ENCODE data around the gene CDSN.

CDSN gene

DNA sequence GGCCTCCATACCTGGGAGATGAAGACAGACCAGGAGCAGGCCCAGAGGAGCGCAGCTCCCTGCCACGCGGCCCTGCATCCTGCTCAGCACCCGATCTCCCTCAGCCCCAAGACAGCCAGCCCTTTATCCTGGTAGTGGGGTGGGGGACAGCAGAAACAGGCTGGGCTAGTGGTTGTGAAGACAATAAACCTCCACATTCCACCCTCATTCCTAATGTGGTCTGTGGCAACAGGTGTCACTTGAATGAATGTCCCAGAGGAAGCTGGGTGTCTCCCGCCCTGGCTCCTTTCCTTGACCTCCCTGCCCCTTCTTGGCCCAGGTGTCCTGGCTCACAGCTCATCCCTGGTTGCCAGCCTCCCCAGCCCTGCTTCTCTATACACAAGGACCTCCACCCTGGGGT lies 7.8 kb downstream of the CDSN start, which contains the start of gene C6orf15:
TSS of gene C6orf15 (minus strand) at position 98 of the 400 bp plus-strand sequence. CDS start at position 78, 20 bp downstream.
- no peak for DNase-seq (ENCODE audit: low spot score)
- no peak for ATAC-seq (ENCODE audit: low read depth)
- H3K4me1 ChIP-seq (ENCODE audit: insufficient read depth, poor library complexity, severe bottlenecking) = peaks cover 16% of the 10 kb centered on the region
- TF ChIP-seq CTCF (IDR thresholded peaks at IDR 0.05; ENCODE audit: poor library complexity, severe bottlenecking) = no peak
- H3K4me3 ChIP-seq (ENCODE audit: severe bottlenecking) = no peak within 1 kb of the TSS
- no peaks in the 10 kb centered on the region; the same call in 1 of the 2 replicates for H3K36me3 ChIP-seq (ENCODE audit: low read depth)
- H3K27me3 ChIP-seq (ENCODE audit: insufficient read depth, poor library complexity, severe bottlenecking) = no peaks in the 10 kb centered on the region
- no peaks in the 10 kb centered on the region for H3K9me3 ChIP-seq (ENCODE audit: severe bottlenecking)
- H3K27ac ChIP-seq (ENCODE audit: poor library complexity, severe bottlenecking) = peak within 1 kb of the TSS; percentile 92

DNA sequence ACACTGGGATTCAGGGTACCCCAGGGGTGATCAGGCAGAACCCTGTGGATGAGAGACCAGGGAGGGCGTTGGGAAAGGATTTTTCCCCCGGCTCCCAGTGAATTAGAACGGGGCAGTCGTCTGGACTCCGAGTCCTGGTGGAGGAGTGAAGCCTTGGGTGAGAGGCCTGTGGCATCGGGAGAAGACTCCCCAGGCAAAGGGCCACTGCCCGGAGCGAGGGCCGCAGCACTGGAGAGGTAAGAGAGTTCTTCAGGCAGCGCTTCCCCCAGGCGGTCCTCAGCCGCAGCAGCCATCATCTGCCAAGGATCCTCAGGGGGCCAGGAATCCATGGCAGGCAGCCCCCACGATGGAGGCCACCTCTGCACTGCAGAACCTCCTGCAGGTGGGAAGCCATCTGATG lies 8.5 kb downstream of the CDSN start:
- Histone ChIP-seq H3K27ac (ENCODE audit: poor library complexity, severe bottlenecking) (no peak overlapping the region), H3K4me3 (ENCODE audit: severe bottlenecking) (no peak overlapping the region), H3K27me3 (ENCODE audit: insufficient read depth, poor library complexity, severe bottlenecking) (no peaks in the 10 kb centered on the region), H3K36me3 (ENCODE audit: low read depth) (no peaks in the 10 kb centered on the region; the same call in 1 of the 2 replicates), H3K4me1 (ENCODE audit: insufficient read depth, poor library complexity, severe bottlenecking) (peaks cover 16% of the 10 kb centered on the region), H3K9me3 (ENCODE audit: severe bottlenecking) (no peaks in the 10 kb centered on the region)
- no peak for ATAC-seq (ENCODE audit: low read depth)
- TF ChIP-seq CTCF (IDR thresholded peaks at IDR 0.05; ENCODE audit: poor library complexity, severe bottlenecking) = no peak
- no peak for DNase-seq (ENCODE audit: low spot score)

DNA sequence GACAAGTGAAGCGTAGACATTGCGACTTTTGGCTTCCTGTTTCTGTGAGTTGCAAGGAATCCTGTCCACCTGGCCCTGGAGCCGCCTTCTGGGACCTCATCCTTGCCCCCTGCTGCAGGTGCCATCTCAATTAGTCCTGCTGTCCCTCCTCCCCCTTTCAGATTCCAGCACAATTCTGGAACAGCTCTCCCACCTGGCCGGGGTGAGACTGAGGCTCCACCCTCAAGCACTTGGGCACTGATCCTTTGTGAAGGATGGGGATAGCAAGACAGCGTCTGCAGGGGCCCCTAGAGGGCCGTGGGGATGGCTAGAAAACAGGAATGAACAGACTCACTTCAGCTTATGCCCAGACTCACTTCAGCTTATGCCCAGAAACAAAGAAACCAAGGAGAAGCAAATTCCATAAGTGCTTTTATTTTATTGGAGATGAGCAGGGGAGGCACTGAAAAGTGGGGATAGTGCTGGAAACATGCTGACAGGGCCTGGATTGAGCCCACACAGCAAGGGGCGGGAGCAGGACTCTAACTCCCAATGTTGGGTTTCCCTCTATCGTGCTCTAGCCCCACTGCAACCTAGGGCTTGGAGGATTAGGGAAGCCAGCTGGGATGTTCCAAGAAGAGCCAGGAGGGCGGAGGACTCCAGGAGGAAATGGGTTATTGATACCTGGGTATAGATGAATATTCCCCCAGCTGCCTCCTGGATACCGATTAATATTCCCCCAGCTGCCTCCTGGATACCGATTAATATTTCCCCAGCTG lies 9.2 kb downstream of the CDSN start:
- Histone ChIP-seq H3K27me3 (ENCODE audit: insufficient read depth, poor library complexity, severe bottlenecking) (no peaks in the 10 kb centered on the region), H3K9me3 (ENCODE audit: severe bottlenecking) (no peaks in the 10 kb centered on the region), H3K36me3 (ENCODE audit: low read depth) (no peaks in the 10 kb centered on the region), H3K27ac (ENCODE audit: poor library complexity, severe bottlenecking) (no peak overlapping the region), H3K4me1 (ENCODE audit: insufficient read depth, poor library complexity, severe bottlenecking) (peaks cover 16% of the 10 kb centered on the region), H3K4me3 (ENCODE audit: severe bottlenecking) (no peak overlapping the region)
- ATAC-seq (ENCODE audit: low read depth) = no peak
- DNase-seq (ENCODE audit: low spot score) = no peak
- TF ChIP-seq CTCF (IDR thresholded peaks at IDR 0.05; ENCODE audit: poor library complexity, severe bottlenecking) = no peak

GRCh38 chr6:31107052-31107451 lies 13.2 kb downstream of the CDSN start:
- DNase-seq (ENCODE audit: low spot score) (no peak), ATAC-seq (ENCODE audit: low read depth) (no peak)
- H3K27ac ChIP-seq (ENCODE audit: poor library complexity, severe bottlenecking) = no peak overlapping the region
- H3K27me3 ChIP-seq (ENCODE audit: insufficient read depth, poor library complexity, severe bottlenecking) = no peaks in the 10 kb centered on the region
- no peaks in the 10 kb centered on the region for H3K4me1 ChIP-seq (ENCODE audit: insufficient read depth, poor library complexity, severe bottlenecking)
- TF ChIP-seq CTCF (IDR thresholded peaks at IDR 0.05; ENCODE audit: poor library complexity, severe bottlenecking) = no peak
- H3K36me3 ChIP-seq (ENCODE audit: low read depth) = no peaks in the 10 kb centered on the region
- no peak overlapping the region for H3K4me3 ChIP-seq (ENCODE audit: severe bottlenecking)
- H3K9me3 ChIP-seq (ENCODE audit: severe bottlenecking) = no peaks in the 10 kb centered on the region

DNA sequence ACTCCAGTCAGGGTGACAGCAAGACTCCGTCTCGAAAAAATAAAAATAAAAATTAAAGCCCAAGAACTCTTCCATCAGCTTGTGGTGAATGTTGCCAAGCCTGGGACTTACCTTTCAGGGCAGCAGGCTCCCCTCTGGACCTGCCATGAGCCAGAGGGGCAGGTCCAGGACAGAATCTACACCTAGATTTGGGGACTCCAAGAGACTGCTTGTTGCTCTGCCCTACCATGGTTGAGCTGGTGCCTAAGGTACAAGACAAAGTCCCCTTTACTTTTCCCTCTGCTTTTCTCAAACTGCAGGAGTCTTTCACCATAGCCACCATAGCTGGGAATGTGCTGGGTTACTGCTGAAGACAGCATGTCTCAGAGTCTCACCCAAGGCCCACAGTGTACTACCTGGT lies 17.1 kb downstream of the CDSN start:
- no peaks in the 10 kb centered on the region for H3K36me3 ChIP-seq (ENCODE audit: low read depth)
- ATAC-seq (ENCODE audit: low read depth) (no peak), DNase-seq (ENCODE audit: low spot score) (no peak)
- H3K4me3 ChIP-seq (ENCODE audit: severe bottlenecking) = no peak overlapping the region
- H3K9me3 ChIP-seq (ENCODE audit: severe bottlenecking) = no peaks in the 10 kb centered on the region
- no peak overlapping the region for H3K27ac ChIP-seq (ENCODE audit: poor library complexity, severe bottlenecking)
- no peaks in the 10 kb centered on the region for H3K4me1 ChIP-seq (ENCODE audit: insufficient read depth, poor library complexity, severe bottlenecking)
- H3K27me3 ChIP-seq (ENCODE audit: insufficient read depth, poor library complexity, severe bottlenecking) = no peaks in the 10 kb centered on the region
- no peak for TF ChIP-seq CTCF (IDR thresholded peaks at IDR 0.05; ENCODE audit: poor library complexity, severe bottlenecking)
